B cell (primary cell): ENCODE data around the gene AMZ2. TPM values are rescaled to one million over a fixed set of nuclear protein-coding genes. Genes with fewer than 3 reads are reported as not detected.
A peak's percentile ranks its signal among the peaks of the same experiment; 100 is the strongest.

Source experiments
- ATAC-seq: fragments of 200-7000 bp; cut with Tn5 transposase; one replicate; pipeline ENCODE4 v1.10.0; 2021; ENCODE audit warnings: low read depth, mild to moderate bottlenecking, moderate number of reproducible peaks, moderate library complexity
- CTCF ChIA-PET: fragments of 350-600 bp; sonication (Branson Sonifier 250); formaldehyde crosslinking; loops from one replicate; lab custom pipeline; 2021; ENCODE audit warnings: antibody characterized with exemption, inconsistent platforms; lab: Charles Lee
- POLR2A ChIA-PET: fragments of 350-600 bp; sonication (Branson Sonifier 250); formaldehyde crosslinking; loops from one replicate; lab custom pipeline; 2021; ENCODE audit warnings: antibody characterized with exemption; lab: Charles Lee
- DNase-seq: peaks from one replicate; pipeline ENCODE4 v3.0.0; 2013
- H2AFZ ChIP-seq: 2 replicates; pipeline ENCODE4 v1.6.1; 2012; ENCODE audit warnings: mild to moderate bottlenecking, low read depth, low read length; ENCODE audit not compliant: insufficient read depth, poor library complexity, severe bottlenecking
- H3K27ac ChIP-seq, 2 donors: 1 replicate in 1 of 2; 2 replicates in 1 of 2; pipeline ENCODE4 v1.5.1; 2012 to 2013; ENCODE audit warnings: low read length in 2 of 2, mild to moderate bottlenecking in 2 of 2, moderate library complexity in 1 of 2
- H3K27me3 ChIP-seq, 4 experiments: fragments of 200-600 bp in 1 of 4; sonication (generic) in 1 of 4; replicated peaks in 1 of 4; 1 replicate in 2 of 4; 2 replicates in 2 of 4; pipeline versions ENCODE4 v1.6.1 to v1.7.0; 2013 to 2016; ENCODE audit warnings: low read length in 3 of 4, mild to moderate bottlenecking in 2 of 4, mixed read lengths in 1 of 4, moderate library complexity in 1 of 4; ENCODE audit not compliant: insufficient read depth in 4 of 4, control insufficient read depth in 3 of 4; ENCODE audit errors: control extremely low read depth in 1 of 4
- H3K36me3 ChIP-seq, 2 experiments: replicated peaks in 1 of 2; 1 replicate in 1 of 2; 2 replicates in 1 of 2; pipeline versions ENCODE4 v1.6.1 to v1.7.1; 2013; ENCODE audit warnings: low read length in 1 of 2; ENCODE audit not compliant: insufficient read depth in 2 of 2, control insufficient read depth in 1 of 2; ENCODE audit errors: control extremely low read depth in 1 of 2, extremely low read depth in 1 of 2
- H3K4me1 ChIP-seq, 2 donors: fragments of 200-600 bp in 1 of 2; sonication (generic) in 1 of 2; 1 replicate in 1 of 2; 2 replicates in 1 of 2; pipeline versions ENCODE4 v1.5.1 to v1.6.1; 2013 to 2017; ENCODE audit warnings: low read length in 2 of 2; ENCODE audit not compliant: control insufficient read depth in 2 of 2, insufficient read depth in 2 of 2
- H3K4me2 ChIP-seq: replicated peaks from 2 replicates; pipeline ENCODE3; 2012; ENCODE audit warnings: mild to moderate bottlenecking, low read depth, low read length; ENCODE audit not compliant: poor library complexity, severe bottlenecking
- H3K4me3 ChIP-seq, 5 experiments: fragments of 200-600 bp in 1 of 5; sonication (generic) in 1 of 5; 1 replicate in 3 of 5; 2 replicates in 2 of 5; pipeline versions ENCODE4 v1.5.1 to v1.7.0; 2011 to 2016; ENCODE audit warnings: low read length in 4 of 5, mild to moderate bottlenecking in 4 of 5, low read depth in 2 of 5, control low read depth in 1 of 5, moderate library complexity in 1 of 5; ENCODE audit not compliant: insufficient read depth in 1 of 5; ENCODE audit errors: control extremely low read depth in 1 of 5, extremely low read depth in 1 of 5
- H3K79me2 ChIP-seq: fragments of 200-600 bp; sonication (generic); one replicate; pipeline ENCODE4 v1.6.0; 2016; ENCODE audit warnings: low read length; ENCODE audit not compliant: control insufficient read depth, insufficient read depth
- H3K9ac ChIP-seq: fragments of 200-600 bp; sonication (generic); 2 replicates; pipeline ENCODE4 v1.6.1; 2017; ENCODE audit warnings: mild to moderate bottlenecking, low read length, moderate library complexity
- H3K9me3 ChIP-seq, 3 donors: one replicate each; pipeline versions ENCODE4 v1.6.1 to v1.7.1; 2013; ENCODE audit warnings: low read length in 2 of 3; ENCODE audit not compliant: control insufficient read depth in 2 of 3, insufficient read depth in 1 of 3; ENCODE audit errors: control extremely low read depth in 1 of 3
- H4K20me1 ChIP-seq: 2 replicates; pipeline ENCODE4 v1.6.0; 2012; ENCODE audit warnings: mild to moderate bottlenecking, low read length; ENCODE audit not compliant: insufficient read depth, control insufficient read depth, poor library complexity, severe bottlenecking
- H3K27ac Mint-ChIP-seq: one replicate; pipeline ENCODE4 v1.8.0; 2021; ENCODE audit warnings: mixed read lengths
- H3K27me3 Mint-ChIP-seq: one replicate; pipeline ENCODE4 v1.8.0; 2021; ENCODE audit warnings: mixed read lengths
- H3K4me1 Mint-ChIP-seq: one replicate; pipeline ENCODE4 v1.8.0; 2021; ENCODE audit warnings: mixed read lengths
- H3K4me3 Mint-ChIP-seq: one replicate; pipeline ENCODE4 v1.8.0; 2021; ENCODE audit warnings: mixed read lengths
- H3K9me3 Mint-ChIP-seq: one replicate; pipeline ENCODE4 v1.8.0; 2022; ENCODE audit warnings: mixed read lengths; ENCODE audit not compliant: insufficient read depth
- EZH2 ChIP-seq: IDR thresholded peaks from 2 replicates; pipeline ENCODE4 v1.6.1; 2012; ENCODE audit warnings: borderline replicate concordance, low read depth, mild to moderate bottlenecking, moderate library complexity, low read length; ENCODE audit not compliant: insufficient read depth, poor library complexity, severe bottlenecking
- WGBS: methylation state at CpG from one replicate; pipeline ENCODE4 v1.1.5; 2013; ENCODE audit warnings: missing lambda C conversion rate; ENCODE audit not compliant: insufficient coverage; 5-methylcytosine and 5-hydroxymethylcytosine counted together
- intact Hi-C: fragments of 100-400 bp; cut with micrococcal nuclease; formaldehyde crosslinking; loops from one replicate; pipeline ENCODE4 v1.10.0; 2022
- polyA plus RNA-seq: library from polyadenylated mRNA; depleted of rRNA; stranded (reverse); fragments of >200 nt; gene quantifications from 2 replicates; pipeline ENCODE4 v1.2.3, GENCODE V29; 2012
- total RNA-seq, 2 donors: library from RNA; stranded (reverse); fragments of 120-200 nt in 1 of 2; gene quantifications; 1 replicate in 1 of 2; 2 replicates in 1 of 2; pipeline versions ENCODE4 v1.2.3 to v1.2.4, GENCODE V29; 2013 to 2022
- TF ChIP-seq, protein P1 (sequence below): fragments of 200-600 bp; IDR thresholded peaks from one replicate; pipeline ENCODE4 v1.8.0; 2022; ENCODE audit warnings: antibody characterized with exemption, mild to moderate bottlenecking

AMZ2 gene
- total and polyA plus RNA-seq, 2 donors (not counting 1 experiment from before 2014, with no cell fraction given): 64.1 to 70.7 TPM

DNA sequence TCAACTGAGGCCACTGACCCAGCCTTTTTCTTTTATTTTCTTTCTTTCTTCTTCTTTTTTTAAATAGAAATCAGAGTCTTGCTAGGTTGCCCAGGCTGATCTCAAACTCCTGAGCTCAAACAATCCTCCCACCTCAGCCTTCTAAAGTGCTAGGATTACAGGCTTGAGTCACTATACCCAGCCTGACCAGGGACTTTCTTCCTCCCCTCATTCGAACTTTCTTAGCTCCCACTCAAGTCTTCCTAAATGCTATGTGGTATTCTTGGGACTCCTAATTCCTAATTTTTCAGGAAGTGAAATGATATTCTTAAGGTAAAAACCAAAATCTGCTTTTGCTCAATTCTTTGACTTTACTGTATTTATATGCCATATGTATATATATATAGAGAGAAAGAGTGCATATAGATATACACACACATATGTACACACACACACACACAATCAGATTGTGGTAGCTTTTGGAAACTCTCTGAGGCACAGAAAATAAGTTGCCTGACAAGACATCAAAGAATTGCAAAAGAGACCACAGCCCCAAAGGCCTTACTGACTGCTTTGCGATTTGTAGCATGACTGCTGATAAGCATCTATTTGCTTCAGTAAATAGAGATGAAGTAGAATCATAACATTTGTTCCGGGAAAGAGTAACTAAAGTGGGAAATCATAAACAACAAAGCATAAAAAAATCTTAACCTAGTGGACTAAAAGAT, 9.5 kb upstream of the AMZ2 start:
- WGBS: no CpG with 5 or more reads among the region's 3 CpGs
- peak overlapping the region; percentile 85 for H3K4me3 Mint-ChIP-seq

More for the DNA sequence above, 9.5 kb upstream of the AMZ2 start:
- no peaks in the 10 kb centered on the region for H4K20me1 ChIP-seq
- peak overlapping the region; percentile 11 to 61 (median 49) for H3K4me3 ChIP-seq
- ChIA-PET CTCF (interaction anchor here (0.7 to 3.9 kb wide), 14 partner anchors 9 to 219 kb away, joined by 3 to 22 read pairs (median 4); partner anchors contain the start of genes AMZ2 and WIPI1), POLR2A (interaction anchor here (1.0 to 3.4 kb wide), 8 partner anchors 10 to 57 kb away, joined by 3 to 62 read pairs (median 10); partner anchors contain the start of gene AMZ2)
- intact Hi-C loops: loop anchor here (5.0 to 10.0 kb wide), 2 partner anchors 424 to 521 kb away; partner anchors contain the start of gene NOL11
- DNase-seq: no peak
- peak overlapping the region; percentile 84 for H3K9ac ChIP-seq
- no peaks in the 10 kb centered on the region for H3K9me3 ChIP-seq
- ATAC-seq: no peak
- no peaks in the 10 kb centered on the region for H3K27me3 ChIP-seq
- peaks cover 0 to 2% of the 10 kb centered on the region in 2 experiments for H3K36me3 ChIP-seq
- Mint-ChIP-seq H3K27me3 (no peaks in the 10 kb centered on the region), H3K9me3 (no peaks in the 10 kb centered on the region), H3K27ac (peak overlapping the region; percentile 99), H3K4me1 (peaks cover 65% of the 10 kb centered on the region)
- peaks cover 38% of the 10 kb centered on the region for H3K79me2 ChIP-seq
- peak overlapping the region; percentile 99 to 100 for H3K27ac ChIP-seq
- peak overlapping the region; percentile 85 for H3K4me2 ChIP-seq
- H2AFZ ChIP-seq: peak overlapping the region; percentile 64
- peaks cover 42 to 60% of the 10 kb centered on the region in 2 donors for H3K4me1 ChIP-seq
- TF ChIP-seq, protein P1, sequence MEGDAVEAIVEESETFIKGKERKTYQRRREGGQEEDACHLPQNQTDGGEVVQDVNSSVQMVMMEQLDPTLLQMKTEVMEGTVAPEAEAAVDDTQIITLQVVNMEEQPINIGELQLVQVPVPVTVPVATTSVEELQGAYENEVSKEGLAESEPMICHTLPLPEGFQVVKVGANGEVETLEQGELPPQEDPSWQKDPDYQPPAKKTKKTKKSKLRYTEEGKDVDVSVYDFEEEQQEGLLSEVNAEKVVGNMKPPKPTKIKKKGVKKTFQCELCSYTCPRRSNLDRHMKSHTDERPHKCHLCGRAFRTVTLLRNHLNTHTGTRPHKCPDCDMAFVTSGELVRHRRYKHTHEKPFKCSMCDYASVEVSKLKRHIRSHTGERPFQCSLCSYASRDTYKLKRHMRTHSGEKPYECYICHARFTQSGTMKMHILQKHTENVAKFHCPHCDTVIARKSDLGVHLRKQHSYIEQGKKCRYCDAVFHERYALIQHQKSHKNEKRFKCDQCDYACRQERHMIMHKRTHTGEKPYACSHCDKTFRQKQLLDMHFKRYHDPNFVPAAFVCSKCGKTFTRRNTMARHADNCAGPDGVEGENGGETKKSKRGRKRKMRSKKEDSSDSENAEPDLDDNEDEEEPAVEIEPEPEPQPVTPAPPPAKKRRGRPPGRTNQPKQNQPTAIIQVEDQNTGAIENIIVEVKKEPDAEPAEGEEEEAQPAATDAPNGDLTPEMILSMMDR: no peak
- TF ChIP-seq EZH2: no peak
